GM19455 (cell line): ENCODE results near the gene KRTAP26-1.

ENCODE experiments used
- ATAC-seq: cut with Tn5 transposase; IDR thresholded peaks from one replicate; pipeline ENCODE4 v1.9.1; 2021; ENCODE audit not compliant: unreplicated experiment

The KRTAP26-1 gene

GRCh38 chr21:30320215-30320614 is at the start of gene KRTAP26-1:
Gene KRTAP26-1 (minus strand): TSS chr21:30320315. CDS start chr21:30320035, 280 bp downstream.
- no peak for ATAC-seq

GRCh38 chr21:30355906-30356305 is 35.8 kb upstream of the KRTAP26-1 start:
- no peak for ATAC-seq

- ATAC-seq: no peak
Observed at GRCh38 chr21:30354308-30355005, 34.3 kb upstream of the KRTAP26-1 start.

GRCh38 chr21:30351534-30351933 is 31.4 kb upstream of the KRTAP26-1 start:
- no peak for ATAC-seq

- ATAC-seq: no peak
Observed at GRCh38 chr21:30349572-30349971, 29.5 kb upstream of the KRTAP26-1 start.

- no peak for ATAC-seq
Observed at GRCh38 chr21:30348506-30348905, 28.4 kb upstream of the KRTAP26-1 start, which contains the start of gene KRTAP23-1. Gene KRTAP23-1 (minus strand): TSS chr21:30348606. CDS start chr21:30348606, 0 bp downstream.

- no peak for ATAC-seq
Observed at GRCh38 chr21:30345014-30345413, 24.9 kb upstream of the KRTAP26-1 start.

- no peak for ATAC-seq
Observed at GRCh38 chr21:30340714-30341573, 20.8 kb upstream of the KRTAP26-1 start.

- no peak for ATAC-seq
Observed at GRCh38 chr21:30338717-30339116, 18.6 kb upstream of the KRTAP26-1 start.

GRCh38 chr21:30337772-30338171 is 17.7 kb upstream of the KRTAP26-1 start:
- no peak for ATAC-seq

GRCh38 chr21:30337276-30337744 is 17.2 kb upstream of the KRTAP26-1 start, which contains the start of gene KRTAP27-1:
Gene KRTAP27-1 (minus strand): TSS chr21:30337694. CDS start chr21:30337668, 26 bp downstream.
- ATAC-seq: no peak

- no peak for ATAC-seq
Observed at GRCh38 chr21:30336596-30336995, 16.5 kb upstream of the KRTAP26-1 start.

GRCh38 chr21:30333736-30334135 is 13.6 kb upstream of the KRTAP26-1 start:
- ATAC-seq: no peak

- no peak for ATAC-seq
Observed at GRCh38 chr21:30332681-30333080, 12.6 kb upstream of the KRTAP26-1 start.

- no peak for ATAC-seq
Observed at GRCh38 chr21:30329203-30329875, 9.2 kb upstream of the KRTAP26-1 start.

GRCh38 chr21:30326390-30326789 is 6.3 kb upstream of the KRTAP26-1 start:
- no peak for ATAC-seq

GRCh38 chr21:30315701-30316100 is 4.4 kb downstream of the KRTAP26-1 start:
- no peak for ATAC-seq

GRCh38 chr21:30306884-30307283 is 13.2 kb downstream of the KRTAP26-1 start:
- no peak for ATAC-seq

GRCh38 chr21:30305136-30305535 is 15.0 kb downstream of the KRTAP26-1 start:
- no peak for ATAC-seq

GRCh38 chr21:30289215-30289614 is 30.9 kb downstream of the KRTAP26-1 start, which contains the start of gene KRTAP25-1:
Gene KRTAP25-1 (minus strand): TSS chr21:30289514. CDS start chr21:30289490, 24 bp downstream.
- ATAC-seq: no peak

GRCh38 chr21:30282850-30283249 is 37.3 kb downstream of the KRTAP26-1 start, which contains the start of gene KRTAP24-1:
Gene KRTAP24-1 (minus strand): TSS chr21:30282950. CDS start chr21:30282932, 18 bp downstream.
- no peak for ATAC-seq
